K562 (cell line): ENCODE results near the gene CETN1. TPM values are rescaled to one million over a fixed set of nuclear protein-coding genes. Genes with fewer than 3 reads are reported as not detected.
A peak's percentile ranks its signal among the peaks of the same experiment; 100 is the strongest.

Source experiments
- CBX5 ChIP-seq: IDR thresholded peaks from 2 replicates; pipeline ENCODE4 v1.6.1; 2014; ENCODE audit warnings: low read depth, borderline replicate concordance
- CCNT2 ChIP-seq: IDR thresholded peaks from 2 replicates; pipeline ENCODE4 v1.6.1; 2011; ENCODE audit warnings: borderline replicate concordance, low read depth, mild to moderate bottlenecking, moderate library complexity, mixed read lengths, low read length; ENCODE audit not compliant: insufficient read length; ENCODE audit errors: extremely low read depth
- CHD1 ChIP-seq: fragments of 200-600 bp; sonication (generic); IDR thresholded peaks from one replicate; pipeline ENCODE4 v1.6.1; 2012; ENCODE audit warnings: mild to moderate bottlenecking, moderate library complexity, low read length, inconsistent platforms
- CREB1 ChIP-seq, 2 experiments: sonication (generic) in 1 of 2; formaldehyde crosslinking in 1 of 2; IDR thresholded peaks; 2 replicates each; pipeline versions ENCODE4 v1.6.1 to v1.8.0; 2012 to 2022; ENCODE audit warnings: inconsistent platforms in 1 of 2, mild to moderate bottlenecking in 1 of 2, missing genetic modification reagents in 1 of 2, moderate library complexity in 1 of 2
- DPF2 ChIP-seq: fragments of 450-650 bp; IDR thresholded peaks from 2 replicates; pipeline ENCODE4 v1.6.1; 2016
- ELF4 ChIP-seq: fragments of 450-650 bp; formaldehyde crosslinking; IDR thresholded peaks from 2 replicates; pipeline ENCODE4 v1.4.0; 2022; ENCODE audit warnings: missing genetic modification characterization
- GATAD2A ChIP-seq: fragments of 450-650 bp; IDR thresholded peaks from 2 replicates; pipeline ENCODE4 v1.6.1; 2017
- MCM3 ChIP-seq: fragments of 450-650 bp; IDR thresholded peaks from 2 replicates; pipeline ENCODE4 v1.6.1; 2016
- MIER1 ChIP-seq: fragments of 450-650 bp; IDR thresholded peaks from 2 replicates; pipeline ENCODE4 v1.6.1; 2016; ENCODE audit warnings: antibody characterized with exemption, mild to moderate bottlenecking, low read depth
- NBN ChIP-seq: fragments of 450-650 bp; IDR thresholded peaks from 2 replicates; pipeline ENCODE4 v1.6.1; 2016; ENCODE audit warnings: low read depth, mild to moderate bottlenecking
- NCOA2 ChIP-seq, 2 experiments: fragments of 450-650 bp; IDR thresholded peaks; 2 replicates each; pipeline ENCODE4 v1.6.1; 2018; ENCODE audit warnings: mild to moderate bottlenecking in 2 of 2, moderate library complexity in 1 of 2; ENCODE audit not compliant: partially characterized antibody in 2 of 2
- NFRKB ChIP-seq: fragments of 450-650 bp; IDR thresholded peaks from 2 replicates; pipeline ENCODE4 v1.6.1; 2016; ENCODE audit warnings: low read depth
- PHB2 ChIP-seq: fragments of 450-650 bp; IDR thresholded peaks from 2 replicates; pipeline ENCODE4 v1.6.1; 2017; ENCODE audit warnings: low read depth
- RBBP5 ChIP-seq: fragments of 200-600 bp; sonication (generic); IDR thresholded peaks from 2 replicates; pipeline ENCODE4 v1.6.1; 2012; ENCODE audit warnings: borderline replicate concordance, mild to moderate bottlenecking, low read length, control low read depth, inconsistent platforms; ENCODE audit not compliant: insufficient read depth, poor library complexity, severe bottlenecking
- RUNX1 ChIP-seq: sonication (generic); IDR thresholded peaks from 2 replicates; pipeline ENCODE4 v1.6.1; 2016; ENCODE audit warnings: antibody characterized with exemption, low read depth
- SLC30A9 ChIP-seq: fragments of 250-450 bp; sonication (Bioruptor Pico); IDR thresholded peaks from 2 replicates; pipeline ENCODE4 v1.8.0; 2022; ENCODE audit warnings: mild to moderate bottlenecking, moderate library complexity
- SMAD2 ChIP-seq: fragments of 150-350 bp; IDR thresholded peaks from 2 replicates; pipeline ENCODE4 v1.6.1; 2014; ENCODE audit warnings: low read depth, mild to moderate bottlenecking, low read length
- TEAD4 ChIP-seq, 2 experiments: sonication (generic) in 1 of 2; formaldehyde crosslinking in 1 of 2; IDR thresholded peaks; 2 replicates each; pipeline versions ENCODE4 v1.6.1 to v1.8.0; 2012 to 2022; ENCODE audit warnings: borderline replicate concordance in 1 of 2, inconsistent platforms in 1 of 2, low read length in 1 of 2, mild to moderate bottlenecking in 1 of 2, missing genetic modification reagents in 1 of 2
- TSC22D4 ChIP-seq: fragments of 450-650 bp; IDR thresholded peaks from 2 replicates; pipeline ENCODE4 v1.6.1; 2016; ENCODE audit warnings: missing genetic modification characterization, missing biosample characterization, control low read depth
- polyA plus RNA-seq, 8 experiments: library from polyadenylated mRNA; depleted of rRNA in 4 of 8; stranded (reverse) in 5 of 8; unstranded in 3 of 8; fragments of >200 nt; fragmentation: Nextera tagmentation in 2 of 8; fragmentation: Illumina TruSeq in 1 of 8; extraction: Ambion mirVana in 2 of 8; extraction: Trizol in 1 of 8; gene quantifications; 2 replicates each; pipeline versions ENCODE4 v1.2.1 to v1.2.3, GENCODE V29; 2011 to 2014; ENCODE audit warnings: inconsistent platforms in 1 of 8, missing spikeins in 1 of 8
- total RNA-seq, 7 experiments: library from RNA; depleted of rRNA in 6 of 7; stranded (reverse); fragments of >200 nt in 6 of 7; fragmentation: Illumina TruSeq in 2 of 7; extraction: Trizol in 2 of 7; gene quantifications; 2 replicates each; pipeline versions ENCODE4 v1.2.1 to v1.2.3, GENCODE V29; 2011 to 2021; ENCODE audit warnings: low replicate concordance in 1 of 7
- TF ChIP-seq, protein P1 (sequence below): fragments of 450-650 bp; IDR thresholded peaks from one replicate; pipeline ENCODE4 v1.6.1; 2018; ENCODE audit warnings: mild to moderate bottlenecking, moderate library complexity; ENCODE audit not compliant: partially characterized antibody
- TF ChIP-seq, protein P2 (sequence below): IDR thresholded peaks from 3 replicates; pipeline ENCODE4 v1.6.1; 2011; ENCODE audit warnings: borderline replicate concordance, mild to moderate bottlenecking, moderate library complexity; ENCODE audit not compliant: insufficient read length; ENCODE audit errors: extremely low read depth
- TF ChIP-seq, protein P3 (sequence below): fragments of 250-450 bp; sonication (Bioruptor Pico); IDR thresholded peaks from 2 replicates; pipeline ENCODE4 v1.4.0; 2020; ENCODE audit warnings: mild to moderate bottlenecking

Gene CETN1
- total and polyA plus RNA-seq, 9 of the 15 experiments (the other 6 are each of a cell fraction or from before 2014, with no cell fraction given), result 0.07 to 0.34 (median 0.19) TPM; not detected in 3

DNA sequence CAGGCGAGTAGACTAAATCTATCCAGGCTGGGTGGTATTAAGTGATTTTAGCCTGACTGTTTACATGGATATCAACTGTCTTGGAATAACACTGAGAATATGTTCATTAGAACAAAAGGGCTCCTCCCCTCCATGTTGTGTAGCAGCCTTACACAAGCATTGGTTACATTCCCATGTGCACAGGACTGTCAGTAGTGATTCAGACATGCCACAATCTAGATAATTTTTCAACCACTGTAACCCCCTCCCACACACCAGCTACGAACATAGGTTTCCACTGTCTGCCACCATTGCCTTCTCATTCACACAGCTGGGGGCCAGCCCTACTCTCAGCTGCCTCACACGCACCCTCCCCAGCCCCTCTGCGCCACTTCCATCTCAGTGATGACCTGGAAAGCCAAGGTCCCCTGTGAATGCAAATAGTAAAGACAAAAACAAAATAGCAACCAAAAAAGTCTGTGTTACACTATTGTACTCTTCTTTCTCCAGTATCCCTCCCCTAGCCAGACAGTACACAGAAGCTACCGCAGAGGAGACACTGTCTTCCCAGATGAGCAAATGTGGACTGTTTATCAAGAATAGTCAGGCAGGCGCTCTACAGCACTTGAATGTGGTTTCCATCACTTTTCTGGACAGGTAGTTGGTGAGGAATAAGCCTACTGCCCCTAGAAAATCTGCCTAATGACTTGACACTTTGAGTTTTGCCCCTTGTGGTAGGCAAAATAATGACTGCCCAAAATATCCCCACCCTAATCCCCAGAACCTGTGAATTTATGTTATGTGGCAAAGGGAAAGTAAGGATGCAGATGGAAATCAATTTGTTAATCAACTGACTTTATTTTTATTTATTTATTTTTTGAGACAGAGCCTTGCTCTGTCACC, 49.3 kb downstream of the CETN1 start (continued):
- TF ChIP-seq CREB1 (IDR thresholded peaks at IDR 0.05) (no peak), CREB1 (CRISPR knock-in tag; IDR thresholded peaks at IDR 0.05) (no peak), PHB2 (no peak), NCOA2 (IDR thresholded peaks at IDR 0.05; ENCODE audit: partially characterized antibody in 2 of 2) (no peak), CHD1 (no peak), GATAD2A (no peak), SMAD2 (no peak), NBN (no peak), NFRKB (no peak), DPF2 (peak; percentile 36), MCM3 (no peak), SLC30A9 (CRISPR knock-in tag) (no peak), ELF4 (CRISPR knock-in tag) (no peak), CCNT2 (no peak), TSC22D4 (tag) (no peak), TEAD4 (IDR thresholded peaks at IDR 0.05; ENCODE audit: low read length) (peak; percentile 23; the same call in 1 of the 2 replicates), TEAD4 (CRISPR knock-in tag; IDR thresholded peaks at IDR 0.05; ENCODE audit: borderline replicate concordance) (no peak), RUNX1 (no peak), CBX5 (no peak), RBBP5 (no peak), MIER1 (no peak)
- TF ChIP-seq, protein P1, sequence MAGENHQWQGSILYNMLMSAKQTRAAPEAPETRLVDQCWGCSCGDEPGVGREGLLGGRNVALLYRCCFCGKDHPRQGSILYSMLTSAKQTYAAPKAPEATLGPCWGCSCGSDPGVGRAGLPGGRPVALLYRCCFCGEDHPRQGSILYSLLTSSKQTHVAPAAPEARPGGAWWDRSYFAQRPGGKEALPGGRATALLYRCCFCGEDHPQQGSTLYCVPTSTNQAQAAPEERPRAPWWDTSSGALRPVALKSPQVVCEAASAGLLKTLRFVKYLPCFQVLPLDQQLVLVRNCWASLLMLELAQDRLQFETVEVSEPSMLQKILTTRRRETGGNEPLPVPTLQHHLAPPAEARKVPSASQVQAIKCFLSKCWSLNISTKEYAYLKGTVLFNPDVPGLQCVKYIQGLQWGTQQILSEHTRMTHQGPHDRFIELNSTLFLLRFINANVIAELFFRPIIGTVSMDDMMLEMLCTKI, result no peak
- TF ChIP-seq, protein P2, sequence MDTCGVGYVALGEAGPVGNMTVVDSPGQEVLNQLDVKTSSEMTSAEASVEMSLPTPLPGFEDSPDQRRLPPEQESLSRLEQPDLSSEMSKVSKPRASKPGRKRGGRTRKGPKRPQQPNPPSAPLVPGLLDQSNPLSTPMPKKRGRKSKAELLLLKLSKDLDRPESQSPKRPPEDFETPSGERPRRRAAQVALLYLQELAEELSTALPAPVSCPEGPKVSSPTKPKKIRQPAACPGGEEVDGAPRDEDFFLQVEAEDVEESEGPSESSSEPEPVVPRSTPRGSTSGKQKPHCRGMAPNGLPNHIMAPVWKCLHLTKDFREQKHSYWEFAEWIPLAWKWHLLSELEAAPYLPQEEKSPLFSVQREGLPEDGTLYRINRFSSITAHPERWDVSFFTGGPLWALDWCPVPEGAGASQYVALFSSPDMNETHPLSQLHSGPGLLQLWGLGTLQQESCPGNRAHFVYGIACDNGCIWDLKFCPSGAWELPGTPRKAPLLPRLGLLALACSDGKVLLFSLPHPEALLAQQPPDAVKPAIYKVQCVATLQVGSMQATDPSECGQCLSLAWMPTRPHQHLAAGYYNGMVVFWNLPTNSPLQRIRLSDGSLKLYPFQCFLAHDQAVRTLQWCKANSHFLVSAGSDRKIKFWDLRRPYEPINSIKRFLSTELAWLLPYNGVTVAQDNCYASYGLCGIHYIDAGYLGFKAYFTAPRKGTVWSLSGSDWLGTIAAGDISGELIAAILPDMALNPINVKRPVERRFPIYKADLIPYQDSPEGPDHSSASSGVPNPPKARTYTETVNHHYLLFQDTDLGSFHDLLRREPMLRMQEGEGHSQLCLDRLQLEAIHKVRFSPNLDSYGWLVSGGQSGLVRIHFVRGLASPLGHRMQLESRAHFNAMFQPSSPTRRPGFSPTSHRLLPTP, result no peak
- TF ChIP-seq, protein P3, sequence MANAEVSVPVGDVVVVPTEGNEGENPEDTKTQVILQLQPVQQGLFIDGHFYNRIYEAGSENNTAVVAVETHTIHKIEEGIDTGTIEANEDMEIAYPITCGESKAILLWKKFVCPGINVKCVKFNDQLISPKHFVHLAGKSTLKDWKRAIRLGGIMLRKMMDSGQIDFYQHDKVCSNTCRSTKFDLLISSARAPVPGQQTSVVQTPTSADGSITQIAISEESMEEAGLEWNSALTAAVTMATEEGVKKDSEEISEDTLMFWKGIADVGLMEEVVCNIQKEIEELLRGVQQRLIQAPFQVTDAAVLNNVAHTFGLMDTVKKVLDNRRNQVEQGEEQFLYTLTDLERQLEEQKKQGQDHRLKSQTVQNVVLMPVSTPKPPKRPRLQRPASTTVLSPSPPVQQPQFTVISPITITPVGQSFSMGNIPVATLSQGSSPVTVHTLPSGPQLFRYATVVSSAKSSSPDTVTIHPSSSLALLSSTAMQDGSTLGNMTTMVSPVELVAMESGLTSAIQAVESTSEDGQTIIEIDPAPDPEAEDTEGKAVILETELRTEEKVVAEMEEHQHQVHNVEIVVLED (CRISPR knock-in tag), result no peak
